GM18502 (cell line): ENCODE data around the gene OR10A4.
"Not testable (repeated sequence)": the region's sequence is repeated elsewhere in the genome, so short reads cannot be mapped to it uniquely, and the experiment has no call there.

ENCODE experiments used
- ATAC-seq: cut with Tn5 transposase; IDR thresholded peaks from one replicate; pipeline ENCODE4 v1.9.1; 2021; ENCODE audit warnings: mild to moderate bottlenecking; ENCODE audit not compliant: unreplicated experiment, poor library complexity

Gene OR10A4, protein sequence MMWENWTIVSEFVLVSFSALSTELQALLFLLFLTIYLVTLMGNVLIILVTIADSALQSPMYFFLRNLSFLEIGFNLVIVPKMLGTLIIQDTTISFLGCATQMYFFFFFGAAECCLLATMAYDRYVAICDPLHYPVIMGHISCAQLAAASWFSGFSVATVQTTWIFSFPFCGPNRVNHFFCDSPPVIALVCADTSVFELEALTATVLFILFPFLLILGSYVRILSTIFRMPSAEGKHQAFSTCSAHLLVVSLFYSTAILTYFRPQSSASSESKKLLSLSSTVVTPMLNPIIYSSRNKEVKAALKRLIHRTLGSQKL

DNA sequence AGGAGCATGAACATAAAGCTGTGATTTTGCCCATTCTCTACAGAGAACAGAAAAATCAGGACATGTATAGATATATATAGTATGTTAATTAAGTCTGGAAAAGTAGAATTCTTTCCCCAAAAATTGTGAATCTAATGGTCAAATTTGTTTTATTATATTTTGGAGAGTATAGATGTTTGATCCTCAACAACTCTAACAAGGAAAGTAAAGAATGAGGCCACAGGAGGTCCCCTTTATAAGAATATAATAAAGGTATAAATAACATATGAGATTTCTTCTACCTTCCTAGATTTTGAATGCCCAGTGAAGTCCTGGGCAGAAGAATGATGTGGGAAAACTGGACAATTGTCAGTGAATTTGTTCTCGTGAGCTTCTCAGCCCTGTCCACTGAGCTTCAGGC is at the start of gene OR10A4:
Gene OR10A4, plus strand, starts transcription at position 301 of the 400 bp plus-strand sequence. Its CDS starts 23 bp downstream, at position 324.
- ATAC-seq: no peak

DNA sequence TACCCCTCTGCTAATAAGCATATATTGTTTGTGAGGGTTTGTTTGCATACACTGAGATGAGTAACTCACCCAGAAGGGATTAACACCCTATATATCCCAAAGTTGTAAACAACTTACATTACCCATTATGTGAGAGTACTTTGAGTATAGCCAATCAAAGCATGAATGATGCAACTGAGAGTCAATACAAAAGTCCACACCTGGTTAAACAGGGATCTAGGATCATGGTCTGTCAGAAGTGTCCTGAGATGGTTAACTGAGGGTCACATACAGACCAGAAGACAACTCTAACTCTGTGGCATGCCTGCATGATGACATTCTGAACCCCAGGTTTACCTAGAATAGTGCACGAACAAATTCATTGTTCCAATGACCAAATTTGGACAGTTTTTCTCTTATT is 48.3 kb upstream of the OR10A4 start:
- no peak for ATAC-seq

DNA sequence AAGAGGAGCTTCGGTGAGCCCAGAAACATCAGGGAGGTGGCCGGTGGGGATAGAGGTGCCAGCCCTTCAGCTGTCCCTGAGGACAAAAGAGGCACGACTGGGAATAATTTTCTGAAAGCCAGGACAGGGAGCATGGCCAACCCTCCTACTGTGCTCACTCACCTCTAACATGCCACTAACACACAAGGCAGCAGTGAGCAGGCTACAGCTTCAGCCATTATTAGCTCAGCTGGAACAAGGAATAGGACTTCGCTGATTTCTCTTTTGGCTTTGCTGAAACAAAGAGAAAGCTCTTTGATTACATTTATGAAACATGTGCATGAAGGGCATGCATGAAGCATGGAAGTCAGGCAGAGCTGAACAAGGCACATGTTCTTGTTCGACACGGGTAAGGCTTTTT is 43.1 kb upstream of the OR10A4 start:
- ATAC-seq: no peak

DNA sequence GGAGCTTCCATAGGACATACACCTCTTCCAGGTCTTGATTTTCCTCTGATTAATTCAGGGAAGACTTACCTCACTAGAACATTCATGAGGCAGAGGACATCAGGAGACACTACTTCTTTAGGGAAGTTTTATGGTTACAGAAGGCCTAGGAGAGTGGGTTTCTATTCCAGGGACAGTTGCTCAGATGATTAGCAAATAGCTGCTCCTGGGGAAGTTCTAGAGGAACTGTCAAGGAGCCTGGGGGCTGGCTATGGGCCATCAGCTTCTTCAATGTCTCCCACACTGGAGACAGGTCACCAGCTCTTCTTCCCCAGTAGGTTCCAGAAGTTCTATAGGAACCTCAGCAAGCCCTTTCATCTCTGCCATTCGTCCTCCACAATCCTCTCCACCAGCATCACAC is 42.4 kb upstream of the OR10A4 start:
- no peak for ATAC-seq

DNA sequence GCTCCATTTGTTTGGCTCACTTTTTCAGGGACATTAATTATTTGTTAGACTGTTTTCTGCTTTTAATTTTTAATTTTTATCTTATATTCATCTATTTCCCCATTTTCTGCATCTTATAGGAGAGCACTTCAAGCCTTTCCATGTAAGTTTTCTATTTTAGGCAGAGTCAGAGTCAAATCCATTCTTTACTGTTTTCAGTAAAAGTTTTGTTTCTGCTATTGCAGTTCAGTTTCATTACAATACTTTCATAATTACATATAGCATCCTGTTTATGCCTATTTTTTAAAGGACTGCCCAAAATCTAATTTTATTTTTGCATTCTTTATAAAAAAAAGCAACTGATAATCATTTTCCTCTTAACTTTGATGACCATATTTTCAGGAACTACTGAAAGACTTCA is 34.7 kb upstream of the OR10A4 start:
- peak; percentile 44 for ATAC-seq

DNA sequence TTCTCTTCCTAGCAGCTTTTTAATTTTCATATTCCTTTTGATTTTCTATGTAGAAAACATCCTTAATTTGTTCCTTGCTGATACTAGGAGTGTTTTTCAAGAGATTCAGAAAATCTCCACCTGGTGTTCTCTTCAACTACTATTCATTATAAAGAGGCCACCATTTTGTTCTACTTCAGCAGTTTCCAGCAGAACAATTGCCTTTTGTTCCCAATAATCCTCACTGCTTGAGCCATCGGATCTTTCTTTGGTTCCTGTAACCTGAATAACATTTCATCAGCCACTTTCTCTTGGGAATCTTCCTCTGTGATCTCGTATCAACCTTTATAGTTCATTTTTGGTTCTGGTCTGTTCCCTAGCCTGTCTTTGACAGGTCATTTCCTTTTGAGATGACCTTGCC is 32.8 kb upstream of the OR10A4 start:
- ATAC-seq: no peak

DNA sequence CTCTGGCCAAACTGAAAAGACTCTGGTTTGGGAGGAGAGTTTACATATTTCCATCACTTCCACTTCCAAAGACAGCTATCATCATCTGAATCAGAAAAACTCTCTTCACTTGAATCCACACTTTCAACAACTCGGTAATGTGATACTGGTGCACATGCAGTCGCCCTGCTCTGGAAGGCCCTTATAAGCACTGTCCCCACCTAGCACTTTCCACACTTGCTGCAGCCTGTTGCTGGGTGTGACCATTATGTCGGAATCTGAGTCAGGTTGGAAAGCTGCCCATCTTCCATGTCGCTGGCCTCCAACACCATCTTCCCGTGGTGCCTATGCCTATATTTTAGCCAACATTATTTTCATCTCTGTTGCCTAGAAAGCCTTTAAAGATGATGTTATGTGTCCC is 32.1 kb upstream of the OR10A4 start:
- no peak for ATAC-seq

DNA sequence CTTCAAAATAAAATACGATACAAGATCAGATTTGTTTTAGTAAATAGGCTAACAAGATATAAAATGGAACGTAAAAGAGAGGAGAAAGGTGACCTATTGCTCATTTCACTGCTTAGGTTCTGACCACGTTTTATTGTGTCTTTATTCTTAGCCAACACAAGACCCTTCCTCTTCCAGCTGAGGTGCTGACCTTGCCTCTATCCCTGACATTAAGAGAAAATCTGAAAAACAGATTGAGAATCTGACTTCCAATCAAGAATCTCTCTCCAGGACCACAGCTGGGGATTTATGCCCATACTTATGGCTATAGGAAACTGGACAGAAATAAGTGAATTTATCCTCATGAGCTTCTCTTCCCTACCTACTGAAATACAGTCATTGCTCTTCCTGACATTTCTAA is 31.0 kb upstream of the OR10A4 start, which contains the start of gene OR10A5:
Gene OR10A5, plus strand, starts transcription at position 301 of the 400 bp plus-strand sequence. Its CDS starts 0 bp downstream, at position 301.
- ATAC-seq: no peak

DNA sequence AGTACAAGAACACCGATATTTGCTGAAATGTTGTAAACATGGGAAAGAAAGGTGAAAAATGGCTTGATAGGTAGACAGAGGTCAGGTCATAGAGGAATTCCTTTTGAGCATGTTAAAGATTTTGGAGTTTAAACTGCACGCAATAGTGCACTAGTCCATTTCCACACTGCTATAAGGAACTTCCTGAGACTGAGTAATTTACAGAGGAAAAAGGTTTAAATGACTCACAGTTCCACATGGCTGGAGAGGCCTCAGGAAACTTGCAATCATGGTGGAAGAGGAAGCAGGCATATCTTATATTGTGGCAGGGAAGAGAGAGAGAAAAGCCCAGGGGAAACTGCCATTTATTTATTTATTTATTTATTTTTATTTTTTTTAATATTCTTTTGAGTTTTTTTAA is 25.9 kb upstream of the OR10A4 start:
- ATAC-seq: no peak

DNA sequence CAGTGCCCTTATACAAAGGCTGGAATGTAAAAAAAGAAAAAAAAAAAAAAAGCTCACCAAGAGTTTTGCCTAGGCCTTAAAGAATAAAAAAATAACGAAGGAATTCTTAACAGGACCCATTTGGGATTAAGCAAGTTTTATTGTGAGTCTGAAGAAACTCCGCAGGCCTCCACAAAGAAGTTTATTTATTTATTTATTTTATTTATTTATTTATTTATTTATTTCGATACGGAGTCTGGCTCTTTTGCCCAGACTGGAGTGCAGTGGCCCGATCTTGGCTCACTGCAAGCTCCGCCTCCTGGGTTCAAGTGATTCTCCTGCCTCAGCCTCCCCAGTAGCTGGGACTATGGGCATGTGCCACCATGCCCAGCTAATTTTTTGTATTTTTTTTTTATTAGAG is 21.6 kb upstream of the OR10A4 start:
- ATAC-seq: not testable (repeated sequence)

DNA sequence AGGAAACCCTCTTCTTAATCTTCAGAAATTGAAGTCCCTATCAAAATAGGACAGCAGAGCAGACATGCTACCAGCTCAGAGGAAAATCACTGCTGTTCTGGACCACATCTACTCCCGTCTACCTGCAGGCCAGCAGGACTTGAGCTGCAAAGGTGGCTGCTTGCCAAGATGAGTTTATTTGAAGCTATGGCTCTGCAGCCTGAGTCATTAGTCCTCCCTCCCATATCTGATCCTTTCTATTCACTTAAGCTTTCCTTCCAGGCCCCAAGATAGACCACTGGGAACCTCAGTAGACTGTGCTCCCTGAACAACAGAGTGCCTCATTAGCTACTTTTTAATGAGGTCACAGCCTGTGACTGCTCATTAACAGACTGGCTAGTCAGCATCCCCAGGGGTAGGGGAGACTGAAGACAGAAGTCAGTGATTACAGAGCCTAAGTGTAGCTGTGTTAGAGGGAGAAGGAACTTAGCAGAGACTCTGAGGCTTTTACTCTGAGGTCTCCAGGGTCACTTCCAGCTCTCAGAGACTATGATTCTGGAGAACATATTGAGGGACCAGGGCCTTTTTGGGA is 20.4 kb upstream of the OR10A4 start:
- no peak for ATAC-seq

DNA sequence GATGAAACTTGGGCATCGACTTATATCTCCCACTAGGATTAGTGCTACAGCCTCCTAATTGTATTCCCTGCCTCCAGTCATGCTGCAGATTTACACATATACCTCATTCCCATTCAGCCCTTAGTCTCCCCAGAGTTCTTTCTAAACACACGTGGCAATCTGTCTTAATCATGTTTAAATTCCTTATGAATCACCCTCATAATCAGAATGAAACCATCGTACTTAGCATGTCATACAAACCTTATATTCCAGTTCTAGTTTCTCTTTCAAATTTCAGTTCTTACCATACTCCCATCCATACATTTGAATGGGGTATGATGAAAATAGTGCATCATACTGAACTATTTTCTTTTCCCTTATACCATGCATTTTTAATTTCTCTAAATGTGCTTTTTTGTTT is 19.6 kb upstream of the OR10A4 start:
- ATAC-seq: peak; percentile 81

DNA sequence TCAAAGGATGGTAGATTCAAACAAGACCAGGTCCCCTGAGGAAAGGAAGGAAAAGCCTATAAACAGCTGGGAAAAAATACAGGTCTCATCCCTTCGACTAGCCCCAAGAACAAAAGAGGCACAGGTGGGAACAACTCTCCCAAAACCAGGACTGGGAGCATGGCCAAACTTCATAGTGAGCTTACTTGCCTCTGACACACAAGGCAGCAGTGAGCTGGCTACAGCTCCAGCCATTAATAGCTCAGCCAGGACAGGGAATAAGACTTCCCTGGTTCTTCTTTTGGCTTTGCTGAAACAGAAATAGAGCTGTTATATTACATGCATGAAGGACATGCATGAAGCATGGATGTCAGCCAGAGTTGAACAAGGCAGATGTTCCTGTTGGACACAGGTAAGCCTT is 13.5 kb upstream of the OR10A4 start, which contains the start of gene OR10A2:
Gene OR10A2, plus strand, starts transcription at position 97 of the 400 bp plus-strand sequence. CDS start 6,698 bp downstream, outside the sequence.
- ATAC-seq: no peak

DNA sequence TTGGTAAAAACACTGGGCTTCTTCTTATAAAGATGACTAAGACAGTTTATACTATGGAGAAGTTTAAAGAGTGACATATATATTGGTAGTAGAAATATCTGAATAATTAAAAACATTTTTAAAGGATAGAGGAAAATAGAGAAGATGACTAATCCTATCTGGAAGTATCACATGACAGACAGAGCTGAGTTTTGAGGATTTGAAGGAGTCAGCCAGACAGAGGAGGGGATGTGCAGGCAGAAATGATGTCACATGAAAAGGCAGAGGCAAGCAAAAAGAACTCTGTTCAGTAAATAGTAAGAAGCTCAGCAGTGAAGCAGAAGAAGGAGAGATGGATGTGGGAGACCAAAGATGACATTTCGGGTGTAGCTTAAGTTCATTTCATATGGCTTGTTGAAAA is 12.0 kb upstream of the OR10A4 start:
- no peak for ATAC-seq

DNA sequence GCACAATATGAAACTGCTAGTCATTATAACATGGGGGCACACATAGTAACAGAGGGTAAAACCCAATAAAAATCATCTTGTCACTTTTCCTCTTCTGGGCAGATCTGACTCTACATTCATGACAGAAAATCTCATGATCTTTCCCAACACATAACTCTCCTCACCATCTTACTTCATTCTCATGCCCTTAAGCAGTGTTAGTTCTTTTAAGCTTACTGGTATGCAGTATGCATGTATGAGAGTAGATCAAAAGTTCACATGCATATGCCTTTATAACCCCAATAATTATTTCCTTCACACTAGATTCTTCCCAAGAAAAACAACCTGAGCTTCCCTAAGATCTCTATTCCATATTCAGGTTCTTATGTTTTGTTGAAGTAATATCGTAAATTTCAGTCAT is 5.1 kb upstream of the OR10A4 start:
- ATAC-seq: no peak

DNA sequence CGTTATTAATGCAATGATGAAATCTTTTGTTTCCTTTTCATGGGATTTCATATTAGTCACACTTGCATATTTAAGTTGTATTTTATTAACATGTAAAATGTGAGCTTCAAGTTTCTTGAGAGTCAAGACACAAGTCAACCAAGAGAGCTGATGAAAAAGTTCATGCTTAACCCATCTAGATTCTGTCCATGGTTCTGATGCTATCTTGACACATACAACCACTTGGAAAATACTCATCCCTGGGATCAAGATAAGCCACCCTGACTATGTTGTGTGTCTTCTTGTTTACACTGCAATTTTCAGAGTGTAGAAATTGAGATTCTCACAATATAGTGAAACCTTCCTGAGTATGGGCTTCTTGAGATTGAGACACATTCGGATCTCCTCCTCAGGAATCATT is 664 bp upstream of the OR10A4 start:
- no peak for ATAC-seq

DNA sequence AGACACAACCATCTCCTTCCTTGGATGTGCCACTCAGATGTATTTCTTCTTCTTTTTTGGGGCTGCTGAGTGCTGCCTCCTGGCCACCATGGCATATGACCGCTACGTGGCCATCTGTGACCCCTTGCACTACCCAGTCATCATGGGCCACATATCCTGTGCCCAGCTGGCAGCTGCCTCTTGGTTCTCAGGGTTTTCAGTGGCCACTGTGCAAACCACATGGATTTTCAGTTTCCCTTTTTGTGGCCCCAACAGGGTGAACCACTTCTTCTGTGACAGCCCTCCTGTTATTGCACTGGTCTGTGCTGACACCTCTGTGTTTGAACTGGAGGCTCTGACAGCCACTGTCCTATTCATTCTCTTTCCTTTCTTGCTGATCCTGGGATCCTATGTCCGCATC is 489 bp downstream of the OR10A4 start:
- ATAC-seq: no peak

DNA sequence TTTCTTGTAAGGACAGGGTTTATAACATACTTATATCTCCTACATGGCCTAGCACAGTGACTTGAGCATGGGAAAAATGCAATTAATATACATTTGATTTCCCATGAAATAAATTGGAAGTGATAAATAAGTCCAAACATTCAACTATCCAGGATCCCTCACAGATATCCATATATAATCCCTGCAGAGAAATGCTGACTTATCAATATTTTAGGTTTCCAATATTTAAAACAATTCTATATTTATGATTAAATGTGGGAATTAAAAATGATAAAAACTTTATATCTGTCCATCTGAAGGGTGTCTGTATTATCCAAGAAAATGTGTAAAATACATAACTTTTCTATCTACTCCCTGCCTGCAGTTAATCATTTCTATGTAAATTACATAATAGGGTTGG is 6.3 kb downstream of the OR10A4 start:
- ATAC-seq: no peak

DNA sequence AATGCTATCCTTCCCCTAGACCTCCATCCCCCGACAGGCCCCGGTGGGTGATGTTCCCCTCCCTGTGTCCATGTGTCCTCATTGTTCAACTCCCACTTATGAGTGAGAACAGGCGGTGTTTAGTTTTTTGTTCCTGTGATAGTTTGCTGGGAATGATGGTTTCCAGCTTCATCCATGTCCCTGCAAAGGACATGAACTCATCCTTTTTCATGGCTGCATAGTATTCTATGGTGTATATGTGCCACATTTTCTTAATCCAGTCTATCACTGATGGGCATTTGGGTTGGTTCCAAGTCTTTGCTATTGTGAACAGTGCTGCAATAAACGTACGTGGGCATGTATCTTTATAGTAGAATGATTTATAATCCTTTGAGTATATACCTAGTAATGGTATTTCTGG is 11.3 kb downstream of the OR10A4 start:
- not testable (repeated sequence) for ATAC-seq

DNA sequence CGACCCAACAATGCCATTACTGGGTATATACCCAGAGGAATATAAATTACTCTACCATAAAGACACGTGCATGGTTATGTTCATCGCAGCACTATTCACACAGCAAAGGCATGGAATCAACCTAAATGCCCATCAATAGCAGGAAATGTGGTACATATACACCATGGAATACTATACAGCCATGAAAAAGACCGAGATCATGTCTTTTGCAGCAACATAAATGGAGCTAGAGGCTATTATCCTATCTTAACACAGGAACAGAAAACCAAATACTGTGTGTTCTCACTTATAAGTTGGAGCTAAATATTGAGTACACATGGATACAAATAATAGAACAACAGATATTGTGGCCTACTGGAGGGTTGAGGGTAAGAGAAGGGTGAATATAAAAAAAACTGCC is 12.4 kb downstream of the OR10A4 start:
- no peak for ATAC-seq

DNA sequence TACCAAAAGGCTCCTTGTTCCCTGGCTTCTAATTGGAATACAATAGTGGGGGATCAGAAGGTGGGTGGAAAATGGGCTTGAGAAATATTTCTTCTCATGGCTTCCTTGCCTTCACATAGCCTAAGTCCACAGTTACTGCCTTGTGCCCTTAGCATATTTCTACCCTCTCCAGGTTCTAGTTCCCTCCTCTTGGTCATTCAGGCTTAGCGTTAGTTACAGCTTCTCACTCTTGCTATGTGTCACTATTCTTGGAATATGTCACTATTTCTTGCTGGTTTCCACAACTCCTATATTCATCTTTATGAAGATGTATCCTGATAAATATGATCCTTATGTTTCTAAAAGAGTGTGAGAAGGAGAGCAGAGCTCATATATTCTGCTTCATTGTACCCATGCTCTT is 13.4 kb downstream of the OR10A4 start:
- ATAC-seq: peak; percentile 58

DNA sequence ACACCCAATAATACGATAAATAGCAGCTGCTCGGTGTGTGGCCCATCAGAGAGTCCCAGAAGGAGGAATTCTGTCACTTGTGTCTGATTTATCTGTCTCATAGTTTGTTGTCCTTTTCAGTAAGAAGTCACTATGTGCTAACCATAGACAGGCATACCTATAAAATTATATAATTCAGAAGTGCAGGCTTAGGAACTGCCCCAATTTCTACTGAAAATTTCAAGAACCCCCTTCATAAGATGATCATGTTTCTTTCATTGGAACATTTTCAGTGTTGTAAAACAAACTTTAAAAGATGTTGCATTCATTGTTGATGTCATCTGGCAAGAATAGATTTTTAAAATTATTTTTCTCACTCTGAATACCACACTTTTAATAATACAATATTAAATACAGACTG is 16.0 kb downstream of the OR10A4 start, which contains the start of gene OR2D2:
Gene OR2D2, minus strand, starts transcription at position 101 of the 400 bp plus-strand sequence. Its CDS starts 0 bp downstream, at position 101.
- no peak for ATAC-seq
